ENCODE measurements around the gene AADACL3. TPM values are rescaled to one million over a fixed set of nuclear protein-coding genes. Genes with fewer than 3 reads are reported as not detected.
"Not testable (repeated sequence)": the region's sequence is repeated elsewhere in the genome, so short reads cannot be mapped to it uniquely, and the experiment has no call there.

The AADACL3 gene
- polyA plus RNA-seq, 1 donor from 2014 or later: not detected

DNA sequence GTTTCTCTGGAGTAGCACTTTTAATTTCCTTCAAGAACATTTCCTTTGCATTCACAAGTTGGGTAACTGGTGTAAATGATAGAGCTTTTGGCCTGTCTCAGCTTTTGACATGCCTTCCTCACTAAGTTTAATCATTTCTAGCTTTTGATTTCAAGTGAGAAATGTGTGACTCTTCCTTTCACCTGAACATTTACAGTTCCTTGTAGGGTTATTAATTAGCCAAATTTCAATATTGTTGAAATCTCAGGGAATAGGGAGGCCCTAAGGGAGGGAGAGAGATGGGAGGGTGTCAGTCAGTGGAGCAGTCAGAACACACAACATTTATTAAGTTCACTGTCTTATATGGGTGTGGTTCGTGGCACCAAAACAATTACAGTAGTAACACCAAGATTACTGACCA is 14.2 kb downstream of the AADACL3 start:
- no peaks in the 10 kb centered on the region for H3F3A ChIP-seq (ENCODE audit: insufficient read depth, low read length, poor library complexity, severe bottlenecking)
- no peaks in the 10 kb centered on the region for H3K36me3 ChIP-seq (ENCODE audit: insufficient read depth, low read length)
- no peak overlapping the region for H3K4me3 ChIP-seq (ENCODE audit: low read length)
- no peaks in the 10 kb centered on the region for H3K9me2 ChIP-seq (ENCODE audit: insufficient read depth, low read length)
- peaks cover 4% of the 10 kb centered on the region for H3K9me3 ChIP-seq (ENCODE audit: low read length)
- TF ChIP-seq, protein P1, sequence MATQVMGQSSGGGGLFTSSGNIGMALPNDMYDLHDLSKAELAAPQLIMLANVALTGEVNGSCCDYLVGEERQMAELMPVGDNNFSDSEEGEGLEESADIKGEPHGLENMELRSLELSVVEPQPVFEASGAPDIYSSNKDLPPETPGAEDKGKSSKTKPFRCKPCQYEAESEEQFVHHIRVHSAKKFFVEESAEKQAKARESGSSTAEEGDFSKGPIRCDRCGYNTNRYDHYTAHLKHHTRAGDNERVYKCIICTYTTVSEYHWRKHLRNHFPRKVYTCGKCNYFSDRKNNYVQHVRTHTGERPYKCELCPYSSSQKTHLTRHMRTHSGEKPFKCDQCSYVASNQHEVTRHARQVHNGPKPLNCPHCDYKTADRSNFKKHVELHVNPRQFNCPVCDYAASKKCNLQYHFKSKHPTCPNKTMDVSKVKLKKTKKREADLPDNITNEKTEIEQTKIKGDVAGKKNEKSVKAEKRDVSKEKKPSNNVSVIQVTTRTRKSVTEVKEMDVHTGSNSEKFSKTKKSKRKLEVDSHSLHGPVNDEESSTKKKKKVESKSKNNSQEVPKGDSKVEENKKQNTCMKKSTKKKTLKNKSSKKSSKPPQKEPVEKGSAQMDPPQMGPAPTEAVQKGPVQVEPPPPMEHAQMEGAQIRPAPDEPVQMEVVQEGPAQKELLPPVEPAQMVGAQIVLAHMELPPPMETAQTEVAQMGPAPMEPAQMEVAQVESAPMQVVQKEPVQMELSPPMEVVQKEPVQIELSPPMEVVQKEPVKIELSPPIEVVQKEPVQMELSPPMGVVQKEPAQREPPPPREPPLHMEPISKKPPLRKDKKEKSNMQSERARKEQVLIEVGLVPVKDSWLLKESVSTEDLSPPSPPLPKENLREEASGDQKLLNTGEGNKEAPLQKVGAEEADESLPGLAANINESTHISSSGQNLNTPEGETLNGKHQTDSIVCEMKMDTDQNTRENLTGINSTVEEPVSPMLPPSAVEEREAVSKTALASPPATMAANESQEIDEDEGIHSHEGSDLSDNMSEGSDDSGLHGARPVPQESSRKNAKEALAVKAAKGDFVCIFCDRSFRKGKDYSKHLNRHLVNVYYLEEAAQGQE (IDR thresholded peaks at IDR 0.05; ENCODE audit: borderline replicate concordance): no peak
- no peak for TF ChIP-seq TAF1 (IDR thresholded peaks at IDR 0.05; ENCODE audit: low read depth)
- no peak for TF ChIP-seq CTCF (IDR thresholded peaks at IDR 0.05; ENCODE audit: poor library complexity, severe bottlenecking)
- no peak overlapping the region for H3K4me2 ChIP-seq (ENCODE audit: low read length)
- H4K20me1 ChIP-seq (ENCODE audit: insufficient read depth): no peaks in the 10 kb centered on the region
- no peak overlapping the region for H3K27ac ChIP-seq (ENCODE audit: low read length)
- H3K9ac ChIP-seq (ENCODE audit: low read length): no peak overlapping the region
- no peak overlapping the region for H2AFZ ChIP-seq (ENCODE audit: low read depth, low read length)
- no peaks in the 10 kb centered on the region for H3K79me2 ChIP-seq (replicated peaks; ENCODE audit: insufficient read depth, low read length)
- H3K27me3 ChIP-seq (ENCODE audit: insufficient read depth, low read depth, low read length): no peaks in the 10 kb centered on the region

GRCh38 chr1:12731084-12731483 is 15.2 kb downstream of the AADACL3 start:
- H3K27me3 ChIP-seq (ENCODE audit: insufficient read depth, low read depth, low read length); H3K4me3 ChIP-seq (ENCODE audit: low read length); H3K27ac ChIP-seq (ENCODE audit: low read length); H3K36me3 ChIP-seq (ENCODE audit: insufficient read depth, low read length); H3K9me3 ChIP-seq (ENCODE audit: low read length); H3K4me2 ChIP-seq (ENCODE audit: low read length); H3K9me2 ChIP-seq (ENCODE audit: insufficient read depth, low read length); H3F3A ChIP-seq (ENCODE audit: insufficient read depth, low read length, poor library complexity, severe bottlenecking); H2AFZ ChIP-seq (ENCODE audit: low read depth, low read length); H4K20me1 ChIP-seq (ENCODE audit: insufficient read depth); H3K79me2 ChIP-seq (replicated peaks; ENCODE audit: insufficient read depth, low read length); H3K9ac ChIP-seq (ENCODE audit: low read length): not testable (repeated sequence)

GRCh38 chr1:12734651-12735050 is 18.7 kb downstream of the AADACL3 start:
- Histone ChIP-seq H3K27ac (ENCODE audit: low read length) (no peak overlapping the region), H3K4me3 (ENCODE audit: low read length) (no peak overlapping the region), H3K36me3 (ENCODE audit: insufficient read depth, low read length) (no peaks in the 10 kb centered on the region), H3K79me2 (replicated peaks; ENCODE audit: insufficient read depth, low read length) (no peaks in the 10 kb centered on the region), H3F3A (ENCODE audit: insufficient read depth, low read length, poor library complexity, severe bottlenecking) (no peaks in the 10 kb centered on the region), H3K9me3 (ENCODE audit: low read length) (no peaks in the 10 kb centered on the region), H3K4me2 (ENCODE audit: low read length) (no peak overlapping the region), H3K9ac (ENCODE audit: low read length) (no peak overlapping the region), H4K20me1 (ENCODE audit: insufficient read depth) (no peaks in the 10 kb centered on the region), H3K27me3 (ENCODE audit: insufficient read depth, low read depth, low read length) (no peaks in the 10 kb centered on the region), H3K9me2 (ENCODE audit: insufficient read depth, low read length) (no peaks in the 10 kb centered on the region), H2AFZ (ENCODE audit: low read depth, low read length) (no peak overlapping the region)
- TF ChIP-seq MXI1 (conservative IDR thresholded peaks at IDR 0.05; ENCODE audit: poor library complexity, severe bottlenecking): no peak

GRCh38 chr1:12738934-12739333 is 23.0 kb downstream of the AADACL3 start:
- H3K27ac ChIP-seq (ENCODE audit: low read length): no peak overlapping the region
- H3K9me3 ChIP-seq (ENCODE audit: low read length): no peaks in the 10 kb centered on the region

More at GRCh38 chr1:12738934-12739333, 23.0 kb downstream of the AADACL3 start:
- Histone ChIP-seq H3K79me2 (replicated peaks; ENCODE audit: insufficient read depth, low read length) (no peaks in the 10 kb centered on the region), H2AFZ (ENCODE audit: low read depth, low read length) (no peak overlapping the region), H3K4me2 (ENCODE audit: low read length) (no peak overlapping the region), H4K20me1 (ENCODE audit: insufficient read depth) (no peaks in the 10 kb centered on the region), H3F3A (ENCODE audit: insufficient read depth, low read length, poor library complexity, severe bottlenecking) (no peaks in the 10 kb centered on the region), H3K27me3 (ENCODE audit: insufficient read depth, low read depth, low read length) (no peaks in the 10 kb centered on the region), H3K9me2 (ENCODE audit: insufficient read depth, low read length) (no peaks in the 10 kb centered on the region), H3K9ac (ENCODE audit: low read length) (no peak overlapping the region), H3K36me3 (ENCODE audit: insufficient read depth, low read length) (no peaks in the 10 kb centered on the region), H3K4me3 (ENCODE audit: low read length) (no peak overlapping the region)
- TF ChIP-seq EZH2 (IDR thresholded peaks at IDR 0.05; ENCODE audit: borderline replicate concordance, insufficient read depth, low read length, poor library complexity, severe bottlenecking): no peak
- TF ChIP-seq CTCF (IDR thresholded peaks at IDR 0.05; ENCODE audit: poor library complexity, severe bottlenecking): no peak
- TF ChIP-seq POLR2AphosphoS5 (IDR thresholded peaks at IDR 0.05): no peak
